Thyroid gland (tissue), 4 donors: Measurements from ENCODE around the gene ACACB. TPM values are rescaled to one million over a fixed set of nuclear protein-coding genes. Genes with fewer than 3 reads are reported as not detected.
A peak's percentile ranks its signal among the peaks of the same experiment; 100 is the strongest.

Experiments
- DNase-seq, 2 donors: peaks; one replicate each; pipeline ENCODE4 v3.0.0-alpha.2; 2019
- H3K27ac ChIP-seq, 3 donors: fragments of 200-600 bp; sonication (generic); 1 replicate in 2 of 3; 2 replicates in 1 of 3; pipeline ENCODE4 v1.5.1; 2016 to 2019; ENCODE audit warnings: mild to moderate bottlenecking in 1 of 3, moderate library complexity in 1 of 3
- H3K27me3 ChIP-seq: fragments of 200-600 bp; sonication (generic); one replicate; pipeline ENCODE4 v1.5.1; 2019
- H3K36me3 ChIP-seq, 2 donors: fragments of 200-600 bp; sonication (generic); one replicate each; pipeline ENCODE4 v1.5.1; 2016 to 2019
- H3K4me1 ChIP-seq, 2 donors: fragments of 200-600 bp; sonication (generic); one replicate each; pipeline ENCODE4 v1.5.1; 2017 to 2019
- H3K4me3 ChIP-seq, 3 donors: fragments of 200-600 bp; sonication (generic); replicated peaks in 1 of 3; 1 replicate in 2 of 3; 2 replicates in 1 of 3; pipeline ENCODE4 v1.5.1; 2016; ENCODE audit warnings: mild to moderate bottlenecking in 1 of 3
- H3K9me3 ChIP-seq: fragments of 200-600 bp; sonication (generic); one replicate; pipeline ENCODE4 v1.5.1; 2017
- CTCF ChIP-seq, 6 experiments: fragments of 200-600 bp in 3 of 6; fragments of 450-650 bp in 3 of 6; sonication (generic) in 3 of 6; IDR thresholded peaks; one replicate each; pipeline ENCODE4 v1.5.1; 2016 to 2019; ENCODE audit warnings: antibody characterized with exemption in 6 of 6, mild to moderate bottlenecking in 2 of 6, inconsistent platforms in 1 of 6, moderate library complexity in 1 of 6
- POLR2A ChIP-seq, 2 donors: fragments of 450-650 bp; IDR thresholded peaks; one replicate each; pipeline ENCODE4 v1.6.1; 2017; ENCODE audit warnings: antibody characterized with exemption in 2 of 2, mild to moderate bottlenecking in 2 of 2, moderate library complexity in 1 of 2
- WGBS, 2 donors: methylation state at CpG; one replicate each; pipeline ENCODE4 v1.1.5; 2017; 5-methylcytosine and 5-hydroxymethylcytosine counted together
- intact Hi-C: fragments of 100-400 bp; cut with DNase I; formaldehyde crosslinking; loops from one replicate; pipeline ENCODE4 v1.15.1; 2023
- total RNA-seq, 4 donors: library from RNA; depleted of rRNA; stranded (reverse); fragments of >200 nt; gene quantifications; one replicate each; pipeline ENCODE4 v1.2.3, GENCODE V29; 2016

Gene ACACB
- total RNA-seq, 4 donors from 2014 or later = 115 to 178 (median 140) TPM

- DNase-seq = peak; percentile 93 to 96
- WGBS, 2 donors = 8 to 10% methylated on average over 30 to 32 of the region's 45 CpGs
- Histone ChIP-seq H3K27me3 (no peaks in the 10 kb centered on the region), H3K9me3 (no peaks in the 10 kb centered on the region), H3K4me1 (peaks cover 17 to 31% of the 10 kb centered on the region in 2 donors), H3K4me3 (peak within 1 kb of the TSS; percentile 16 to 51 (median 29)), H3K36me3 (peaks cover 3 to 7% of the 10 kb centered on the region in 2 donors), H3K27ac (peak within 1 kb of the TSS in 2 of 3 donors; percentile 45 to 49)
- TF ChIP-seq POLR2A (IDR thresholded peaks at IDR 0.05) (peak in 1 of 2 donors; percentile 48), CTCF (IDR thresholded peaks at IDR 0.05) (peak; percentile 94 to 100 (median 96))
- intact Hi-C loops = no loop called here
These were observed 23.1 kb upstream of the ACACB start, which contains the start of gene ALKBH2 for GRCh38 chr12:109093022-109093918. Gene ALKBH2 (minus strand): TSS chr12:109093472. CDS start chr12:109092786, 686 bp downstream.

- peaks cover 24 to 34% of the 10 kb centered on the region in 2 donors for H3K4me1 ChIP-seq
- WGBS, 2 donors = 22 to 39% methylated on average over 7 to 11 of the region's 11 CpGs
- H3K36me3 ChIP-seq = peaks cover 0 to 6% of the 10 kb centered on the region in 2 donors
- TF ChIP-seq CTCF (IDR thresholded peaks at IDR 0.05) = no peak
- no peak for TF ChIP-seq POLR2A (IDR thresholded peaks at IDR 0.05)
- no peak for DNase-seq
- H3K4me3 ChIP-seq = no peak overlapping the region
- intact Hi-C loops = no loop called here
- H3K27ac ChIP-seq = no peak overlapping the region
- no peaks in the 10 kb centered on the region for H3K27me3 ChIP-seq
- no peaks in the 10 kb centered on the region for H3K9me3 ChIP-seq
These were observed 19.3 kb upstream of the ACACB start for GRCh38 chr12:109097140-109097434.

GRCh38 chr12:109097435-109098182 is 18.8 kb upstream of the ACACB start, which contains the start of gene UNG:
Gene UNG (plus strand): TSS chr12:109097597. CDS start chr12:109097680, 83 bp downstream.
- TF ChIP-seq POLR2A (IDR thresholded peaks at IDR 0.05) (no peak), CTCF (IDR thresholded peaks at IDR 0.05) (no peak)
- Histone ChIP-seq H3K36me3 (peaks cover under 1 to 9% of the 10 kb centered on the region in 2 donors), H3K9me3 (no peaks in the 10 kb centered on the region), H3K4me3 (peak within 1 kb of the TSS; percentile 36 to 65 (median 62)), H3K27ac (peak within 1 kb of the TSS; percentile 19 to 81 (median 73)), H3K27me3 (no peaks in the 10 kb centered on the region), H3K4me1 (peaks cover 18 to 29% of the 10 kb centered on the region in 2 donors)
- 2% methylated on average over 10 to 12 of the region's 71 CpGs for WGBS, 2 donors
- intact Hi-C loops = no loop called here
- peak; percentile 98 for DNase-seq

GRCh38 chr12:109098183-109098604 is 18.2 kb upstream of the ACACB start:
- H3K27ac ChIP-seq = peak overlapping the region; percentile 19 to 81 (median 73)
- peak; percentile 83 to 86 for DNase-seq
- TF ChIP-seq POLR2A (IDR thresholded peaks at IDR 0.05) (peak; percentile 48 to 68), CTCF (IDR thresholded peaks at IDR 0.05) (no peak)
- no peaks in the 10 kb centered on the region for H3K9me3 ChIP-seq
- WGBS, 2 donors = 0 to 1% methylated on average over 7 to 16 of the region's 32 CpGs
- no peaks in the 10 kb centered on the region for H3K27me3 ChIP-seq
- H3K4me3 ChIP-seq = peak overlapping the region; percentile 36 to 65 (median 62)
- intact Hi-C loops = no loop called here
- H3K4me1 ChIP-seq = peaks cover 14 to 24% of the 10 kb centered on the region in 2 donors
- peaks cover 6 to 12% of the 10 kb centered on the region in 2 donors for H3K36me3 ChIP-seq
